ENCODE data around the gene SSTR3.

DNA sequence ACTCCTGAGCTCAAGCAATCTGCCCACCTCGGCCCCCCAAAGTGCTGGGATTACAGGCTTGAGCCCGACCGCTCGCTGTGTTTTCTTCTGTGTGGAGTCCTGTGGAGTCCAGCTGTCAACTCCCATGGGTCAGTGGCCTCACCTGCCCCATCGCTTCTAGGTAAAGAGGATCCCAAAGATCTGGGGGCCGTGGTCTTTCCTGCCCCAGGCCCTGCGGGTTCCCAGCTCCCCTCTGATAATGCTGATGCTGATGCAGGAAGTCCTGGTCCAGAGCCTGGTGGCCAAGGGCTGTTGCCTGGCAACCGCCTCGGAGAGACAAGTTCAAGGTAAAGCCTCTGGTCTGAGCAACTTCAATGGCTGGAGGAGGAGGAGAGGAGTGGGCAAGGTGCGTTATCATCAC lies 9.6 kb downstream of the SSTR3 start:
- TF ChIP-seq EZH2 (IDR thresholded peaks at IDR 0.05; ENCODE audit: insufficient read depth, poor library complexity, severe bottlenecking): no peak
- TF ChIP-seq EZH2phosphoT487 (IDR thresholded peaks at IDR 0.05; ENCODE audit: insufficient read depth, low read depth): no peak

Measured in GM23248 (cell line).